Measurements from ENCODE around the gene DACT1. TPM values are rescaled to one million over a fixed set of nuclear protein-coding genes. Genes with fewer than 3 reads are reported as not detected.

The DACT1 gene
- polyA plus RNA-seq, 1 of the 3 experiments (the other 2 are of a cell fraction): 3.3 TPM

DNA sequence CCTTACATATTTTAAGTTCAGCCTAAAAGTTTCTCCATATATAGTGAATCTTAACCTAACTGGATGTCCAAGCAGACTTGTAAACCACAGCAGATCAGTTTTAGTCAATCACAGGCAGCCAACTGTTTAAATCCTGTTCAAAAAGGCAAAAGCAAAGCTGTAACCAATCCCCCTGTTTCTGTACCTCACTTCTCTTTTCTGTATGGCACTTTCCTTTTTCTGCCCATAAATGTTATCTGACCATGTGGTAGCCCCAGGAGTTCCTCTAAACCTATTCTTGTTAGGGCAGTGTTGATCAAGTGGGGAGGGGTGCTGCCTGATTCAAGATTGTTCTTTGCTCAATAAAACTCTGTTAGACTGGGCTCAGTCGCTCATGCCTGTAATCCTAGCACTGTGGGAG is 8.5 kb upstream of the DACT1 start:
- H3K9me2 ChIP-seq: no peaks in the 10 kb centered on the region
- H3K79me2 ChIP-seq (ENCODE audit: insufficient read depth): no peaks in the 10 kb centered on the region
- POLR2A ChIA-PET: no interaction called here
- no peak for DNase-seq
- H3K4me2 ChIP-seq: no peak overlapping the region
- no peak overlapping the region for H3K4me3 ChIP-seq (ENCODE audit: low read depth in 2 of 2, low read length in 1 of 2)
- no peaks in the 10 kb centered on the region for H3K27me3 ChIP-seq (ENCODE audit: insufficient read depth)
- peaks cover 0 to 10% of the 10 kb centered on the region in 2 experiments; a peak in 1 of 4 replicates for H3K4me1 ChIP-seq (ENCODE audit: control insufficient read depth in 1 of 2, insufficient read depth in 2 of 2, low read depth in 1 of 2, low read length in 1 of 2)
- no peak overlapping the region for H3K9ac ChIP-seq
- no peak overlapping the region for H2AFZ ChIP-seq (ENCODE audit: low read depth)
- CTCF ChIA-PET: interaction anchor here (3.2 kb wide), 1 partner anchor 10 kb away, joined by 15 read pairs; no protein-coding TSS in a partner anchor
- H3F3A ChIP-seq (replicated peaks; ENCODE audit: insufficient read depth): peaks cover 12% of the 10 kb centered on the region
- H4K20me1 ChIP-seq (ENCODE audit: insufficient read depth): no peaks in the 10 kb centered on the region
- WGBS (ENCODE audit: low lambda C conversion rate): 78% methylated on average over 1 of the region's 1 CpG
- TF ChIP-seq FOXM1 (IDR thresholded peaks at IDR 0.05; ENCODE audit: low read depth) (no peak), RAD21 (IDR thresholded peaks at IDR 0.05; ENCODE audit: low read length) (no peak), CHD2 (IDR thresholded peaks at IDR 0.05; ENCODE audit: low read length, partially characterized antibody) (no peak), NFIC (IDR thresholded peaks at IDR 0.05; ENCODE audit: borderline replicate concordance) (no peak), RFX5 (IDR thresholded peaks at IDR 0.05; ENCODE audit: low read length) (no peak)
- TF ChIP-seq, protein P1, sequence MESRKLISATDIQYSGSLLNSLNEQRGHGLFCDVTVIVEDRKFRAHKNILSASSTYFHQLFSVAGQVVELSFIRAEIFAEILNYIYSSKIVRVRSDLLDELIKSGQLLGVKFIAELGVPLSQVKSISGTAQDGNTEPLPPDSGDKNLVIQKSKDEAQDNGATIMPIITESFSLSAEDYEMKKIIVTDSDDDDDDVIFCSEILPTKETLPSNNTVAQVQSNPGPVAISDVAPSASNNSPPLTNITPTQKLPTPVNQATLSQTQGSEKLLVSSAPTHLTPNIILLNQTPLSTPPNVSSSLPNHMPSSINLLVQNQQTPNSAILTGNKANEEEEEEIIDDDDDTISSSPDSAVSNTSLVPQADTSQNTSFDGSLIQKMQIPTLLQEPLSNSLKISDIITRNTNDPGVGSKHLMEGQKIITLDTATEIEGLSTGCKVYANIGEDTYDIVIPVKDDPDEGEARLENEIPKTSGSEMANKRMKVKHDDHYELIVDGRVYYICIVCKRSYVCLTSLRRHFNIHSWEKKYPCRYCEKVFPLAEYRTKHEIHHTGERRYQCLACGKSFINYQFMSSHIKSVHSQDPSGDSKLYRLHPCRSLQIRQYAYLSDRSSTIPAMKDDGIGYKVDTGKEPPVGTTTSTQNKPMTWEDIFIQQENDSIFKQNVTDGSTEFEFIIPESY (IDR thresholded peaks at IDR 0.05; ENCODE audit: borderline replicate concordance, low read depth): no peak
- no peak overlapping the region for H3K27ac ChIP-seq (ENCODE audit: low read depth in 2 of 2, low read length in 1 of 2)
- no peaks in the 10 kb centered on the region for H3K9me3 ChIP-seq
- H3K36me3 ChIP-seq (replicated peaks in 1 of 2; ENCODE audit: control insufficient read depth in 1 of 2, insufficient read depth in 2 of 2, low read length in 1 of 2): no peaks in the 10 kb centered on the region

DNA sequence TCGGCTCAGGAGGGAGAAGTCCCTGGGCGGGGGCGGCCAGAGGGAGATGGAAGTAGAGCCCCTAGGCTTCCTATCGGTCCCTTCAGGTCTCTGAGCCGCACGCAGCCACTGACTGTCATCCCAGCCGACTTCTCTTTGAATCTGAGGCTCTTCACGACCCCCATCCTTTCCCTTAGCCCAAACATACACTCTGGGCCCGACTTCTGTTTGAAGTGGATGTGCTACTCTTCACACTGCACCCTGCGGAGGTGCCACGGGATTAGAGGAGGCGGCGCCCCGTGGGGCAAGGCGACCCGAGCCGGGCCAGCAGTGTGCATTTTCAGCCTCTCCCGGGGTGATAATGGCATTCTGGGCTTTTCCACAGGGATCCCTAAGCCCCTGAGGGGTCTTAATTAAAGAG is 6.0 kb upstream of the DACT1 start:
- 91% methylated on average over 18 of the region's 18 CpGs for WGBS (ENCODE audit: low lambda C conversion rate)
- Histone ChIP-seq H3F3A (replicated peaks; ENCODE audit: insufficient read depth) (peaks cover 8% of the 10 kb centered on the region), H3K27ac (ENCODE audit: low read depth in 2 of 2, low read length in 1 of 2) (no peak overlapping the region), H3K4me2 (no peak overlapping the region), H3K4me1 (ENCODE audit: control insufficient read depth in 1 of 2, insufficient read depth in 2 of 2, low read depth in 1 of 2, low read length in 1 of 2) (peaks cover 0 to 6% of the 10 kb centered on the region in 2 experiments; a peak in 3 of 4 replicates), H3K9me3 (no peaks in the 10 kb centered on the region), H2AFZ (ENCODE audit: low read depth) (no peak overlapping the region), H3K27me3 (ENCODE audit: insufficient read depth) (no peaks in the 10 kb centered on the region), H3K9ac (no peak overlapping the region), H3K9me2 (no peaks in the 10 kb centered on the region), H3K36me3 (replicated peaks in 1 of 2; ENCODE audit: control insufficient read depth in 1 of 2, insufficient read depth in 2 of 2, low read length in 1 of 2) (no peaks in the 10 kb centered on the region), H3K79me2 (ENCODE audit: insufficient read depth) (no peaks in the 10 kb centered on the region), H4K20me1 (ENCODE audit: insufficient read depth) (no peaks in the 10 kb centered on the region), H3K4me3 (ENCODE audit: low read depth in 2 of 2, low read length in 1 of 2) (no peak overlapping the region)
- no peak for DNase-seq
- ChIA-PET POLR2A (no interaction called here), CTCF (no interaction called here)
- no peak for TF ChIP-seq NRF1 (IDR thresholded peaks at IDR 0.05; ENCODE audit: low read depth, low read length)
- TF ChIP-seq RFX5 (IDR thresholded peaks at IDR 0.05; ENCODE audit: low read length): no peak
- no peak for TF ChIP-seq EP300 (IDR thresholded peaks at IDR 0.05; ENCODE audit: borderline replicate concordance in 1 of 2, low read depth in 1 of 2, low read length in 1 of 2)
- TF ChIP-seq MEF2A (IDR thresholded peaks at IDR 0.05; ENCODE audit: borderline replicate concordance, low read depth): no peak
- TF ChIP-seq, protein P2, sequence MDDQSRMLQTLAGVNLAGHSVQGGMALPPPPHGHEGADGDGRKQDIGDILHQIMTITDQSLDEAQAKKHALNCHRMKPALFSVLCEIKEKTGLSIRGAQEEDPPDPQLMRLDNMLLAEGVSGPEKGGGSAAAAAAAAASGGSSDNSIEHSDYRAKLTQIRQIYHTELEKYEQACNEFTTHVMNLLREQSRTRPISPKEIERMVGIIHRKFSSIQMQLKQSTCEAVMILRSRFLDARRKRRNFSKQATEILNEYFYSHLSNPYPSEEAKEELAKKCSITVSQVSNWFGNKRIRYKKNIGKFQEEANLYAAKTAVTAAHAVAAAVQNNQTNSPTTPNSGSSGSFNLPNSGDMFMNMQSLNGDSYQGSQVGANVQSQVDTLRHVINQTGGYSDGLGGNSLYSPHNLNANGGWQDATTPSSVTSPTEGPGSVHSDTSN (IDR thresholded peaks at IDR 0.05): no peak
- TF ChIP-seq, protein P3, sequence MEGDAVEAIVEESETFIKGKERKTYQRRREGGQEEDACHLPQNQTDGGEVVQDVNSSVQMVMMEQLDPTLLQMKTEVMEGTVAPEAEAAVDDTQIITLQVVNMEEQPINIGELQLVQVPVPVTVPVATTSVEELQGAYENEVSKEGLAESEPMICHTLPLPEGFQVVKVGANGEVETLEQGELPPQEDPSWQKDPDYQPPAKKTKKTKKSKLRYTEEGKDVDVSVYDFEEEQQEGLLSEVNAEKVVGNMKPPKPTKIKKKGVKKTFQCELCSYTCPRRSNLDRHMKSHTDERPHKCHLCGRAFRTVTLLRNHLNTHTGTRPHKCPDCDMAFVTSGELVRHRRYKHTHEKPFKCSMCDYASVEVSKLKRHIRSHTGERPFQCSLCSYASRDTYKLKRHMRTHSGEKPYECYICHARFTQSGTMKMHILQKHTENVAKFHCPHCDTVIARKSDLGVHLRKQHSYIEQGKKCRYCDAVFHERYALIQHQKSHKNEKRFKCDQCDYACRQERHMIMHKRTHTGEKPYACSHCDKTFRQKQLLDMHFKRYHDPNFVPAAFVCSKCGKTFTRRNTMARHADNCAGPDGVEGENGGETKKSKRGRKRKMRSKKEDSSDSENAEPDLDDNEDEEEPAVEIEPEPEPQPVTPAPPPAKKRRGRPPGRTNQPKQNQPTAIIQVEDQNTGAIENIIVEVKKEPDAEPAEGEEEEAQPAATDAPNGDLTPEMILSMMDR (IDR thresholded peaks at IDR 0.05): no peak
- no peak for TF ChIP-seq NFIC (IDR thresholded peaks at IDR 0.05; ENCODE audit: borderline replicate concordance)
- no peak for TF ChIP-seq CHD2 (IDR thresholded peaks at IDR 0.05; ENCODE audit: low read length, partially characterized antibody)
- no peak for TF ChIP-seq SMC3 (IDR thresholded peaks at IDR 0.05; ENCODE audit: low read depth, low read length)
- no peak for TF ChIP-seq TEAD4 (IDR thresholded peaks at IDR 0.05; ENCODE audit: borderline replicate concordance, insufficient read depth)
- TF ChIP-seq, protein P4, sequence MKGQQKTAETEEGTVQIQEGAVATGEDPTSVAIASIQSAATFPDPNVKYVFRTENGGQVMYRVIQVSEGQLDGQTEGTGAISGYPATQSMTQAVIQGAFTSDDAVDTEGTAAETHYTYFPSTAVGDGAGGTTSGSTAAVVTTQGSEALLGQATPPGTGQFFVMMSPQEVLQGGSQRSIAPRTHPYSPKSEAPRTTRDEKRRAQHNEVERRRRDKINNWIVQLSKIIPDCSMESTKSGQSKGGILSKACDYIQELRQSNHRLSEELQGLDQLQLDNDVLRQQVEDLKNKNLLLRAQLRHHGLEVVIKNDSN (IDR thresholded peaks at IDR 0.05; ENCODE audit: borderline replicate concordance, low read depth): no peak
- TF ChIP-seq, protein P5, sequence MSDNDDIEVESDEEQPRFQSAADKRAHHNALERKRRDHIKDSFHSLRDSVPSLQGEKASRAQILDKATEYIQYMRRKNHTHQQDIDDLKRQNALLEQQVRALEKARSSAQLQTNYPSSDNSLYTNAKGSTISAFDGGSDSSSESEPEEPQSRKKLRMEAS (IDR thresholded peaks at IDR 0.05; ENCODE audit: low read depth): no peak

Measured in SK-N-SH (cell line).